ENCODE results near the gene PSTPIP2. TPM values are rescaled to one million over a fixed set of nuclear protein-coding genes. Genes with fewer than 3 reads are reported as not detected.

The PSTPIP2 gene
- total and polyA plus RNA-seq, 9 of the 15 experiments (the other 6 are each of a cell fraction or from before 2014, with no cell fraction given), result 14.0 to 45.7 (median 27.1) TPM

DNA sequence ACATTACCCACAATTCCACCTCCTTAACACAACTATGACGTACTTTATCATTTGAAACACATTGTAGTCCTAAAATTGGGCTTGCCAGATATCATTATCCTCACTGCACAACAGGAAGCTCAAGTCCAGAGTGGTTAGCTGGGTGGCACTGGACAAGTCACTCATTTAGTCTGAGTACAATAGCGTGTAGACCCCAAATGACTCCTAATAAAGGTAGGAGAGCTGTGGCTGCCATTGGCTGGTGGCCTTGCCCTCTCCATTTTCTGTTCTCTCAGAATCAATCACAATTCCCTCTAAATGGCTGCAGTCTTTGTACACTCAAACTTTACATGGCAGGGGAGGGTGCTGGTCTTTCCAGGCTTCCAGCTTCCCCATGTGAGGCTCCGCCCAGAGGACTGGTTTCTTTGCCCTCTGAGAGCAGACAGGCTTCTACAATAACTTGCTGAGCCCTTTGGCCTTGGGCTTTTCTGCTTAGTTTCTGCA lies 11.7 kb downstream of the PSTPIP2 start (continued):
- TF ChIP-seq LEF1 (IDR thresholded peaks at IDR 0.05) (peak; percentile 43; the same call in 1 of the 2 replicates), ZNF778 (CRISPR knock-in tag; IDR thresholded peaks at IDR 0.05) (no peak), HEY1 (CRISPR knock-in tag; IDR thresholded peaks at IDR 0.05; ENCODE audit: borderline replicate concordance) (no peak), ZNF507 (tag; conservative IDR thresholded peaks at IDR 0.05) (no peak), CBX8 (IDR thresholded peaks at IDR 0.05; ENCODE audit: borderline replicate concordance, extremely low read depth, low read depth, low read length, poor library complexity, severe bottlenecking) (no peak), CREB1 (IDR thresholded peaks at IDR 0.05) (peak; percentile 80), CREB1 (CRISPR knock-in tag; IDR thresholded peaks at IDR 0.05) (no peak), ZNF217 (CRISPR knock-in tag; IDR thresholded peaks at IDR 0.05) (no peak), CCNT2 (IDR thresholded peaks at IDR 0.05; ENCODE audit: borderline replicate concordance, extremely low read depth, insufficient read length, low read depth, low read length) (peak; percentile 42), TRIM24 (IDR thresholded peaks at IDR 0.05) (peak; percentile 73 to 84), ZNF3 (CRISPR knock-in tag; IDR thresholded peaks at IDR 0.05) (no peak), ZFP30 (CRISPR knock-in tag; IDR thresholded peaks at IDR 0.05; ENCODE audit: borderline replicate concordance) (no peak), SMARCA4 (IDR thresholded peaks at IDR 0.05) (peak; percentile 87), KDM5B (IDR thresholded peaks at IDR 0.05; ENCODE audit: insufficient replicate concordance, low read depth, low read length) (no peak), TAF7 (tag; IDR thresholded peaks at IDR 0.05) (no peak), KAT2B (IDR thresholded peaks at IDR 0.05; ENCODE audit: low read depth, low read length) (no peak), RBFOX2 (IDR thresholded peaks at IDR 0.05; ENCODE audit: low read depth, low read length) (0 out of 2 replicates have a peak, but pooled peaks have one; percentile 33), SAP30 (IDR thresholded peaks at IDR 0.05; ENCODE audit: borderline replicate concordance, insufficient read depth, low read depth, low read length, poor library complexity, severe bottlenecking) (no peak), PHF20 (IDR thresholded peaks at IDR 0.05; ENCODE audit: partially characterized antibody) (no peak), ZNF707 (CRISPR knock-in tag; conservative IDR thresholded peaks at IDR 0.05) (no peak), NEUROD1 (IDR thresholded peaks at IDR 0.05; ENCODE audit: borderline replicate concordance, low read depth, low read length, partially characterized antibody) (no peak), PTRF (tag; IDR thresholded peaks at IDR 0.05) (no peak)
- TF ChIP-seq, protein P1, sequence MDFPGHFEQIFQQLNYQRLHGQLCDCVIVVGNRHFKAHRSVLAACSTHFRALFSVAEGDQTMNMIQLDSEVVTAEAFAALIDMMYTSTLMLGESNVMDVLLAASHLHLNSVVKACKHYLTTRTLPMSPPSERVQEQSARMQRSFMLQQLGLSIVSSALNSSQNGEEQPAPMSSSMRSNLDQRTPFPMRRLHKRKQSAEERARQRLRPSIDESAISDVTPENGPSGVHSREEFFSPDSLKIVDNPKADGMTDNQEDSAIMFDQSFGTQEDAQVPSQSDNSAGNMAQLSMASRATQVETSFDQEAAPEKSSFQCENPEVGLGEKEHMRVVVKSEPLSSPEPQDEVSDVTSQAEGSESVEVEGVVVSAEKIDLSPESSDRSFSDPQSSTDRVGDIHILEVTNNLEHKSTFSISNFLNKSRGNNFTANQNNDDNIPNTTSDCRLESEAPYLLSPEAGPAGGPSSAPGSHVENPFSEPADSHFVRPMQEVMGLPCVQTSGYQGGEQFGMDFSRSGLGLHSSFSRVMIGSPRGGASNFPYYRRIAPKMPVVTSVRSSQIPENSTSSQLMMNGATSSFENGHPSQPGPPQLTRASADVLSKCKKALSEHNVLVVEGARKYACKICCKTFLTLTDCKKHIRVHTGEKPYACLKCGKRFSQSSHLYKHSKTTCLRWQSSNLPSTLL (IDR thresholded peaks at IDR 0.05), result no peak
- TF ChIP-seq, protein P2, sequence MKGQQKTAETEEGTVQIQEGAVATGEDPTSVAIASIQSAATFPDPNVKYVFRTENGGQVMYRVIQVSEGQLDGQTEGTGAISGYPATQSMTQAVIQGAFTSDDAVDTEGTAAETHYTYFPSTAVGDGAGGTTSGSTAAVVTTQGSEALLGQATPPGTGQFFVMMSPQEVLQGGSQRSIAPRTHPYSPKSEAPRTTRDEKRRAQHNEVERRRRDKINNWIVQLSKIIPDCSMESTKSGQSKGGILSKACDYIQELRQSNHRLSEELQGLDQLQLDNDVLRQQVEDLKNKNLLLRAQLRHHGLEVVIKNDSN (CRISPR knock-in tag; IDR thresholded peaks at IDR 0.05), result no peak
- TF ChIP-seq, protein P3, sequence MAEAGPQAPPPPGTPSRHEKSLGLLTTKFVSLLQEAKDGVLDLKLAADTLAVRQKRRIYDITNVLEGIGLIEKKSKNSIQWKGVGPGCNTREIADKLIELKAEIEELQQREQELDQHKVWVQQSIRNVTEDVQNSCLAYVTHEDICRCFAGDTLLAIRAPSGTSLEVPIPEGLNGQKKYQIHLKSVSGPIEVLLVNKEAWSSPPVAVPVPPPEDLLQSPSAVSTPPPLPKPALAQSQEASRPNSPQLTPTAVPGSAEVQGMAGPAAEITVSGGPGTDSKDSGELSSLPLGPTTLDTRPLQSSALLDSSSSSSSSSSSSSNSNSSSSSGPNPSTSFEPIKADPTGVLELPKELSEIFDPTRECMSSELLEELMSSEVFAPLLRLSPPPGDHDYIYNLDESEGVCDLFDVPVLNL (CRISPR knock-in tag; IDR thresholded peaks at IDR 0.05; ENCODE audit: low read depth), result no peak
- TF ChIP-seq, protein P4, sequence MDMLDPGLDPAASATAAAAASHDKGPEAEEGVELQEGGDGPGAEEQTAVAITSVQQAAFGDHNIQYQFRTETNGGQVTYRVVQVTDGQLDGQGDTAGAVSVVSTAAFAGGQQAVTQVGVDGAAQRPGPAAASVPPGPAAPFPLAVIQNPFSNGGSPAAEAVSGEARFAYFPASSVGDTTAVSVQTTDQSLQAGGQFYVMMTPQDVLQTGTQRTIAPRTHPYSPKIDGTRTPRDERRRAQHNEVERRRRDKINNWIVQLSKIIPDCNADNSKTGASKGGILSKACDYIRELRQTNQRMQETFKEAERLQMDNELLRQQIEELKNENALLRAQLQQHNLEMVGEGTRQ (CRISPR knock-in tag; IDR thresholded peaks at IDR 0.05), result no peak
